Neuronal stem cell (in vitro differentiated cells): ENCODE data around the gene CPNE5.

Experiments
- DNase-seq: peaks from one replicate; pipeline ENCODE4 v3.0.0-alpha.2; 2013; ENCODE audit warnings: low spot score
- H2AFZ ChIP-seq: one replicate; pipeline ENCODE4 v1.6.1; 2013; ENCODE audit warnings: mild to moderate bottlenecking, low read length, inconsistent platforms
- H2AK5ac ChIP-seq: 2 replicates; pipeline ENCODE4 v1.6.1; 2013; ENCODE audit warnings: low read depth, mild to moderate bottlenecking, inconsistent platforms, low read length, moderate library complexity, mixed read lengths
- H2BK120ac ChIP-seq: 2 replicates; pipeline ENCODE4 v1.6.1; 2013; ENCODE audit warnings: low read depth, mild to moderate bottlenecking, inconsistent platforms, low read length, moderate library complexity, mixed read lengths
- H2BK12ac ChIP-seq: one replicate; pipeline ENCODE4 v1.6.1; 2013; ENCODE audit warnings: low read length, inconsistent platforms
- H2BK15ac ChIP-seq: 2 replicates; pipeline ENCODE4 v1.6.1; 2013; ENCODE audit warnings: mild to moderate bottlenecking, low read length, inconsistent platforms, mixed read lengths
- H2BK5ac ChIP-seq: one replicate; pipeline ENCODE4 v1.6.1; 2013; ENCODE audit warnings: inconsistent platforms, mild to moderate bottlenecking, low read length, moderate library complexity
- H3K14ac ChIP-seq: one replicate; pipeline ENCODE4 v1.6.1; 2013; ENCODE audit warnings: low read length, inconsistent platforms
- H3K18ac ChIP-seq: 2 replicates; pipeline ENCODE4 v1.6.1; 2013; ENCODE audit warnings: low read length, inconsistent platforms
- H3K23ac ChIP-seq: 2 replicates; pipeline ENCODE4 v1.6.1; 2013; ENCODE audit warnings: low read depth, mild to moderate bottlenecking, mixed read lengths, low read length, inconsistent platforms; ENCODE audit not compliant: poor library complexity
- H3K27ac ChIP-seq: replicated peaks from 3 replicates; pipeline ENCODE4 v1.5.1; 2013; ENCODE audit warnings: low read length, inconsistent platforms
- H3K27me3 ChIP-seq, 3 experiments: 2 replicates each; pipeline ENCODE4 v1.6.1; 2013; ENCODE audit warnings: low read length in 3 of 3, mild to moderate bottlenecking in 2 of 3, inconsistent platforms in 1 of 3, low read depth in 1 of 3, mixed read lengths in 1 of 3, moderate library complexity in 1 of 3; ENCODE audit not compliant: control insufficient read depth in 3 of 3, insufficient read depth in 3 of 3
- H3K36me3 ChIP-seq, 2 donors: replicated peaks in 1 of 2; 2 replicates each; pipeline ENCODE4 v1.6.1; 2013; ENCODE audit warnings: low read length in 2 of 2; ENCODE audit not compliant: control insufficient read depth in 2 of 2, insufficient read depth in 2 of 2
- H3K4ac ChIP-seq: 2 replicates; pipeline ENCODE4 v1.6.1; 2013; ENCODE audit warnings: inconsistent platforms, mild to moderate bottlenecking, low read length, moderate library complexity
- H3K4me1 ChIP-seq, 2 donors: 1 replicate in 1 of 2; 2 replicates in 1 of 2; pipeline ENCODE4 v1.6.1; 2013; ENCODE audit warnings: low read length in 2 of 2, low read depth in 1 of 2; ENCODE audit not compliant: control insufficient read depth in 2 of 2, insufficient read depth in 1 of 2
- H3K4me2 ChIP-seq: one replicate; pipeline ENCODE4 v1.6.1; 2013; ENCODE audit warnings: mild to moderate bottlenecking, low read length, inconsistent platforms; ENCODE audit not compliant: insufficient read depth, poor library complexity, severe bottlenecking
- H3K4me3 ChIP-seq, 2 donors: 2 replicates each; pipeline ENCODE4 v1.5.1; 2013; ENCODE audit warnings: low read length in 2 of 2, mild to moderate bottlenecking in 2 of 2, inconsistent platforms in 1 of 2, moderate library complexity in 1 of 2
- H3K79me1 ChIP-seq: one replicate; pipeline ENCODE4 v1.6.1; 2013; ENCODE audit warnings: low read depth, mild to moderate bottlenecking, inconsistent platforms, low read length, moderate library complexity
- H3K9ac ChIP-seq: one replicate; pipeline ENCODE4 v1.6.1; 2013; ENCODE audit warnings: mild to moderate bottlenecking, low read depth, low read length, inconsistent platforms; ENCODE audit not compliant: poor library complexity
- H3K9me3 ChIP-seq, 2 donors: replicated peaks in 1 of 2; 2 replicates each; pipeline versions ENCODE3 to v1.6.1; 2013; ENCODE audit warnings: low read length in 2 of 2, mild to moderate bottlenecking in 2 of 2, inconsistent platforms in 1 of 2, low read depth in 1 of 2, mixed read lengths in 1 of 2, moderate library complexity in 1 of 2; ENCODE audit not compliant: control insufficient read depth in 2 of 2, insufficient read depth in 1 of 2
- H4K8ac ChIP-seq: one replicate; pipeline ENCODE4 v1.6.1; 2013; ENCODE audit warnings: low read depth, mild to moderate bottlenecking, inconsistent platforms, low read length, moderate library complexity
- H4K91ac ChIP-seq: one replicate; pipeline ENCODE4 v1.6.1; 2013; ENCODE audit warnings: low read length, low read depth, mild to moderate bottlenecking, inconsistent platforms; ENCODE audit not compliant: poor library complexity
- whole genome bisulfite sequencing, 2 donors: extraction: QIAGEN DNeasy Blood & Tissue Kit; methylation state at CpG; one replicate each; pipeline ENCODE4 v1.1.7; 2013; ENCODE audit warnings: missing lambda C conversion rate in 2 of 2, mixed read lengths in 1 of 2; ENCODE audit not compliant: insufficient read length in 2 of 2, insufficient replicate concordance in 1 of 2; ENCODE audit errors: extremely low coverage in 2 of 2; 5-methylcytosine and 5-hydroxymethylcytosine counted together

Gene CPNE5

GRCh38 chr6:36694616-36695015, 144.6 kb downstream of the CPNE5 start:
- H2BK15ac ChIP-seq = no peak overlapping the region
- H2AK5ac ChIP-seq = no peak overlapping the region
- H2BK120ac ChIP-seq = no peak overlapping the region
- H3K36me3 ChIP-seq = no peaks in the 10 kb centered on the region
- no peak overlapping the region for H3K4ac ChIP-seq
- DNase-seq = no peak
- H3K4me1 ChIP-seq = no peaks in the 10 kb centered on the region
- no peak overlapping the region for H3K18ac ChIP-seq
- H2AFZ ChIP-seq = no peak overlapping the region
- H3K14ac ChIP-seq = no peak overlapping the region
- no peak overlapping the region for H3K4me3 ChIP-seq
- H3K9ac ChIP-seq = no peak overlapping the region
- no peak overlapping the region for H2BK5ac ChIP-seq
- no peak overlapping the region for H4K8ac ChIP-seq
- peaks cover 0 to 9% of the 10 kb centered on the region in 2 donors for H3K9me3 ChIP-seq
- no CpG with 5 or more reads among the region's 6 CpGs for WGBS, 2 donors
- peaks cover 0 to 28% (median 0%) of the 10 kb centered on the region in 3 experiments for H3K27me3 ChIP-seq
- H4K91ac ChIP-seq = no peak overlapping the region
- H3K79me1 ChIP-seq = no peaks in the 10 kb centered on the region
- H3K27ac ChIP-seq = no peak overlapping the region
- no peak overlapping the region for H3K23ac ChIP-seq
- no peak overlapping the region for H2BK12ac ChIP-seq
- H3K4me2 ChIP-seq = no peak overlapping the region

- Histone ChIP-seq H3K4me3 (no peak overlapping the region), H2AK5ac (peak overlapping the region; percentile 20), H3K27me3 (peaks cover 0 to 16% (median 0%) of the 10 kb centered on the region in 3 experiments), H2BK5ac (no peak overlapping the region), H2BK12ac (no peak overlapping the region), H3K18ac (no peak overlapping the region), H3K14ac (no peak overlapping the region), H3K27ac (no peak overlapping the region), H3K4ac (no peak overlapping the region), H3K9ac (no peak overlapping the region), H3K23ac (no peak overlapping the region), H3K4me1 (no peaks in the 10 kb centered on the region), H3K79me1 (no peaks in the 10 kb centered on the region), H3K4me2 (no peak overlapping the region), H2AFZ (no peak overlapping the region), H3K9me3 (peaks cover 0 to 9% of the 10 kb centered on the region in 2 donors), H4K8ac (no peak overlapping the region), H2BK120ac (no peak overlapping the region), H4K91ac (no peak overlapping the region), H3K36me3 (no peaks in the 10 kb centered on the region), H2BK15ac (no peak overlapping the region)
- DNase-seq = no peak
- WGBS, 2 donors = no CpG with 5 or more reads among the region's 27 CpGs
Measured at GRCh38 chr6:36692861-36693702, 146.2 kb downstream of the CPNE5 start.

GRCh38 chr6:36692220-36692619, 147.0 kb downstream of the CPNE5 start:
- Histone ChIP-seq H2BK12ac (no peak overlapping the region), H2AK5ac (peak overlapping the region; percentile 40), H3K4me1 (no peaks in the 10 kb centered on the region), H3K4ac (no peak overlapping the region), H2BK15ac (no peak overlapping the region), H3K18ac (peak overlapping the region; percentile 27), H3K27me3 (peaks cover 0 to 13% (median 0%) of the 10 kb centered on the region in 3 experiments), H3K4me3 (no peak overlapping the region), H3K9me3 (peaks cover 0 to 9% of the 10 kb centered on the region in 2 donors), H2BK5ac (no peak overlapping the region), H3K4me2 (no peak overlapping the region), H4K91ac (no peak overlapping the region), H3K14ac (no peak overlapping the region), H2AFZ (no peak overlapping the region), H2BK120ac (no peak overlapping the region), H3K23ac (no peak overlapping the region), H4K8ac (no peak overlapping the region), H3K27ac (no peak overlapping the region), H3K36me3 (peaks cover 0 to 4% of the 10 kb centered on the region in 2 donors), H3K79me1 (no peaks in the 10 kb centered on the region), H3K9ac (no peak overlapping the region)
- WGBS, 2 donors = no CpG with 5 or more reads among the region's 3 CpGs
- DNase-seq = no peak

GRCh38 chr6:36691612-36692011, 147.6 kb downstream of the CPNE5 start:
- no peak overlapping the region for H3K4me3 ChIP-seq
- no peak overlapping the region for H3K23ac ChIP-seq
- no peak overlapping the region for H2AFZ ChIP-seq
- no peak overlapping the region for H2BK15ac ChIP-seq
- no peak for DNase-seq
- no peak overlapping the region for H3K4me2 ChIP-seq
- no peak overlapping the region for H3K4ac ChIP-seq
- no peak overlapping the region for H2BK120ac ChIP-seq
- no peak overlapping the region for H3K18ac ChIP-seq
- no peak overlapping the region for H2BK12ac ChIP-seq
- no peaks in the 10 kb centered on the region for H3K4me1 ChIP-seq
- H3K9ac ChIP-seq = no peak overlapping the region
- H3K27ac ChIP-seq = no peak overlapping the region
- H3K27me3 ChIP-seq = peaks cover 0 to 13% (median 0%) of the 10 kb centered on the region in 3 experiments
- no CpG with 5 or more reads among the region's 2 CpGs for WGBS, 2 donors
- H2AK5ac ChIP-seq = no peak overlapping the region
- H2BK5ac ChIP-seq = no peak overlapping the region
- no peak overlapping the region for H4K91ac ChIP-seq
- peaks cover 5 to 10% of the 10 kb centered on the region in 2 donors for H3K36me3 ChIP-seq
- H3K14ac ChIP-seq = no peak overlapping the region
- no peak overlapping the region for H4K8ac ChIP-seq
- H3K9me3 ChIP-seq = peaks cover 4 to 9% of the 10 kb centered on the region in 2 donors
- H3K79me1 ChIP-seq = no peaks in the 10 kb centered on the region
